T47D (cell line): ENCODE data around the gene SUPV3L1.

ENCODE experiments used
- DNase-seq, 2 experiments: peaks; one replicate each; pipeline versions ENCODE4 v3.0.0 to v3.0.0-alpha.2; 2011 to 2012; ENCODE audit warnings: low read depth in 1 of 2, low spot score in 1 of 2
- JUND ChIP-seq: IDR thresholded peaks from 2 replicates; pipeline ENCODE4 v1.6.1; 2012; ENCODE audit warnings: low read depth
- in situ Hi-C: cut with HindIII; loops from 2 replicates; pipeline ENCODE4 v1.10.0; 2016; ENCODE audit warnings: low sequenced_read_pairs, low pct_unique_long_range_greater_than_20kb

The SUPV3L1 gene

DNA sequence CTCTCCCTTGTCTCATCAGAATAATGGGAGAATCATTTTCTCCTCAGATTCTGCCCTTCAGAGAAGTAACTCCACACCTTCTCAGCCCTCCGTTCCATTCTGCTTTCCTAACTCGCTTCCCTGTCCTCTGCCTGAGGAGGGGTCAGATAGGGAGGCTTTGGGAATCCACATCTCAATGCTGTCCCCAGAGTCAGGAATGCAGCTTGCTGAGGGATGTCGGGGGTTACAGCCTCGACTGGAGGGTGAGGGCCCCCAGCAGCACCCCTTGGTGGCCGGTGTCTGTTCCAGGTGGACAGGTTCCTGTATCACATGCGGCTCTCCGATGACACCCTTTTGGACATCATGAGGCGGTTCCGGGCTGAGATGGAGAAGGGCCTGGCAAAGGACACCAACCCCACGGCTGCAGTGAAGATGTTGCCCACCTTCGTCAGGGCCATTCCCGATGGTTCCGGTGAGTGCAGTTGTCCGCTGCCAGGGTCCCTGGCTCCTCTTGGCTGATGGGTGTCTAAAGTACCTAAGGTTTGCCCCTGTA, 47.0 kb downstream of the SUPV3L1 start:
- no peak for TF ChIP-seq JUND
- in situ Hi-C loops: no loop called here
- DNase-seq: no peak

DNA sequence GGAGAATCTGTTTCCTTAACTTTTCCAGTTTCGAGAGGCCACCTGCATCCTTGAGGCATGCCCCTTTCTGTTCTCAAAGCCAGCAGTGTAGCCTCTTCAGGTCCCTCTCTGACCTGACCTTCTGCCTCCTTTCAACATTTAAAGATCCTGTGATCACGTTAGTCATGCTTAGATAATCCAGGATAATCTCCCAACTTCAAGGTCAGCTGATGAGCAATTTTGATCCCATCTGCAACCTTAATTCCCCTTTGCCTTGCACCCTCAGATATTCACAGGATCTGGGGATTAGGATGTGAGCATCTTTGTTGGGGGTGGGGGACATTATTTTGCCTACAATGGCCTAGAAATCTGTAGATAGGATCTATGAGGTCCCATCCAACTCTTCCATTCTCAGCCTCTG, 48.1 kb downstream of the SUPV3L1 start:
- TF ChIP-seq JUND: no peak
- DNase-seq: no peak
- in situ Hi-C loops: no loop called here

DNA sequence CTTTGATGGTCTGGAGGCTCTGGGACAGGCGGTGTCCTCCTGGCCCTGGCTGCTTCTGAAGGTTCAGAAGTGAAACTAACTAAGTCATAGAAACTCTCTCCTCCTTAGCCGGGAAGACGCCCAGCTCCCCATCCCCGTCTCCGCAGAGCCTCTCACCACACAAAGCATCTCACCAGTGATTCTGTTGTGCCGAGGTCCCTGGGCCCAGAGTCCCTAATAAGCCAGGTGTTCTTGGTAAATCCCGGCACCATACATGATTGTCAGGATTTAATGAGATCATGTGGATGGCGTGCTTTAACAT, 49.5 kb downstream of the SUPV3L1 start:
- no peak for TF ChIP-seq JUND
- no peak for DNase-seq
- in situ Hi-C loops: no loop called here

DNA sequence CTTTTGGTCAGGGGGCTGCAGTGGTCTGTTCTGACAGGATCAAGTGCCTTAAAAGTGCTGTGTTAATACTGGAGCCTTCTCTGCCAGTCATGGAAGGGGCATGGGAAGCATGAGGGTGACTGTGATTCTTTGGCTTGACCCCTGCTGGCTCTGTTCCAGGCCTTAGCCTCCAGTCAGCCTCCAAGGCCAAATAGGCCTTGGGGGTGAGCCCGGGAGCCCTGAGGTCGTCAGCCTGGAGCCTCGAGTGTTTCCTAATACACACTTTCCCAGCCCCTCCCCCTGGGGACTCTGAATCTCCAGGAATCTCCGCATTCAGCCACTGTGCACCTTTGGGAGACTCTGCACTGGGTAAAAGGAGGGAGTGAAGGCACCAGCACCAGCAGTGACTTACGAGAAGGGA, 50.1 kb downstream of the SUPV3L1 start:
- DNase-seq: no peak
- in situ Hi-C loops: no loop called here
- no peak for TF ChIP-seq JUND

DNA sequence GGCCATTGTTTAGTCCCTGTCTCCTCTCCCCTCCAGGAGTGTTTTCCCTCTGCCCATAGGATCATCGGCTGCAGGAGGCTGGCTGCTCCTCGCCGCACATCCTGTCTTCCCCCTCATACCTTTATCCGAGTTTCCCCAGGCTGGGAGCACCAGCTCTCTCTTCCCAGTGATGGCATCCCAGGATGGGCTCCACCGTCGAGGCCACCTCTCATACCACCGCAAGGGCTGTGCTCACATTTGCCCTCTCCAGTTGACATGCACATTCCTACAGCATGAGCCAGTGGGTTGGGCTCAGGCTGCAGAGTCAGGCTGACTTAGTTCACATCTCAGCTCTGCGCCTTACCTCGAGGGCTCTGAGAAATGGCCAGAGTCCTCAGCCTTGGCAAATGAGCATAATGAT, 52.2 kb downstream of the SUPV3L1 start:
- in situ Hi-C loops: no loop called here
- DNase-seq: peak in 1 of 2 experiments; percentile 17
- TF ChIP-seq JUND: no peak

DNA sequence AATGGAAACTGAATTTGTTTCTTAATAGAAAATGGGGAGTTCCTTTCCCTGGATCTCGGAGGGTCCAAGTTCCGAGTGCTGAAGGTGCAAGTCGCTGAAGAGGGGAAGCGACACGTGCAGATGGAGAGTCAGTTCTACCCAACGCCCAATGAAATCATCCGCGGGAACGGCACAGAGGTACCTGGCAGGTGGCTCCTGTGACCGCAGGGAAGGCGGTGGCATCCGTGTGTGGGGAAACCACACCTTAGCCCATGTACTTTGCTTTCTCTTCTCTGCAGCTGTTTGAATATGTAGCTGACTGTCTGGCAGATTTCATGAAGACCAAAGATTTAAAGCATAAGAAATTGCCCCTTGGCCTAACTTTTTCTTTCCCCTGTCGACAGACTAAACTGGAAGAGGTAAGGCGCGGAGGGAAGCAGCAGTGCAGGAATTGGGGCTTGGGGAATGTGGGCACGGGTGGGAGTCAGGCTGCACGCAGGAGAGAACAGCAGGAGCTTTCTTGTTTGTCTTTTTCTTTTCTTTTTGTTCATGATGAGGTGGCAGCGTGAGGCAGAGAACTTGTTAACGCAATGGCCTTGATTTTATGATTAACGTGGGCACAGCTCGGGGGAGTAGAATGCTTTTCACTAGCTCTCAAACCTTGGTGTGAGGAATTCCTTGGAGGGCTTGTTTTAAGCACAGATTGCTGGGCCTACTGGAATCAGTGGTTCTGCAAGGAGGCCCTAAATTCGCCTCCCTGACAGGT, 52.9 kb downstream of the SUPV3L1 start:
- DNase-seq: no peak
- TF ChIP-seq JUND: no peak
- in situ Hi-C loops: no loop called here

DNA sequence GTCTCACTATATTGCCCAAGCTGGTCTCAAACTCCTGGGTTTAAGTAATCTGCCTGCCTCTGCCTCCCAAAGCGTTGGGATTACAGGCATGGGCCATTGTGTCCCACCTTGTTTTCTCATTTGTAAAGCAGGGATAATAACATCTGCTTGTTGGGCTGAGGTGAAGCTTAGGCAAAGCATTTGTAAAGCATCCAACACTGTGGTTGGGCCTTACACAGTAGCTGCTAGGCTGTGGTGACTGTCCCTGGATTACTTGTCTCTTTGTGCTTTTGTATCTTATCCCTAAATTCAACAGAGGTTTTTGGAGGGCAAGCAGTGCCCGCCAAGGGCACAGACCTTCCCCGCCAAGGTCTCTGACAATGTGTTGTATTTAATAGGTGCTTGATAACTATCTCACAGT, 54.4 kb downstream of the SUPV3L1 start:
- no peak for TF ChIP-seq JUND
- in situ Hi-C loops: no loop called here
- DNase-seq: no peak

DNA sequence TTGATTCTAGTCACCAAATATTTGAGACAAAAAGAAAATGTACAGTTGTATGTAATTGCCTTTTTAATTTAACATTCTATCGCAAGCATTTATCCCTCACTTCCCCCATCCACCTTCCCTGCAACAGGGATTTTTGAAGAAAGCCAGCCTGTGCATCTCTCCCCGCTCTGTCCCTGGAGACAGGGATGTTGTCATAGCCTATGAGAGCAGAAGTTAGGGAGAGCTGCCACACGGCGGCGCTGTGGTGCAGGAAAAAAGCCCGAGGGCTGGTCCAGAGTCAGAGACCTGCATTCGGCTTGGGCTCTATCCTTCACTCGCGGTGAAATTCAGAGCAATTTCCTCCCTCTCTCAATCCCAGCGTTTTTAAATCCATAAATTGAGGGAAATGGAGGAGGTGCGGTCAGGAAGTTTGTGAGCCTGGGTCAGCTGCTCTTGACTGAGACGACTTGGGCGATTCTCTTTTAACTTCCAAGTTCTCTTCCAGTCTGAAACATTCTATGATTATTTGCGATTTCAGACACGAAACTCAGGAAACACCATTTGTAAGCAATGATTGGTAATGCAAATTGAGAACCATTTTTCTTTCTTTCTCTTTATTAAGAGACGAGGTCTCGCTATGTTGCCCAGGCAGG, 57.6 kb downstream of the SUPV3L1 start:
- DNase-seq: peak; percentile 53 to 79
- in situ Hi-C loops: no loop called here
- no peak for TF ChIP-seq JUND

DNA sequence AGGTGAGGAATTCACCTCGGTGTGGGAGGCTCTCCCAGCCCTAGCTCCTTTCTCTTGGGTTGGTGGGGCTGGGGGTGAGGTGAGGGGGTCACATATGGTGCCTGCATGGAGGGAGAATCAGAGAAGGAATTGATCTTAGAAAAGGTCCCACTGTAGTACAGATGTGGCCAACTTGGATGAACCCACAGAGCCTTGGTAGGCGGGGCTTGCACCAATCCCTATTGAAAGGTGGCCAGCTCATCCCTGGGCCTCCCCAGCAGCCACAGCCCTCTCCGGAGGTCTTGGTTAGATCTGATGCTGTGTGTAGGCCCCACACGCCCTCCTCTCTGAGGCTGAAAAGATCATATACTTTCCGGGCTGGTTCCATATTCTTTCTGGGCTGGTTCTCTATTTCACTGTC, 59.1 kb downstream of the SUPV3L1 start:
- TF ChIP-seq JUND: no peak
- no peak for DNase-seq
- in situ Hi-C loops: no loop called here

DNA sequence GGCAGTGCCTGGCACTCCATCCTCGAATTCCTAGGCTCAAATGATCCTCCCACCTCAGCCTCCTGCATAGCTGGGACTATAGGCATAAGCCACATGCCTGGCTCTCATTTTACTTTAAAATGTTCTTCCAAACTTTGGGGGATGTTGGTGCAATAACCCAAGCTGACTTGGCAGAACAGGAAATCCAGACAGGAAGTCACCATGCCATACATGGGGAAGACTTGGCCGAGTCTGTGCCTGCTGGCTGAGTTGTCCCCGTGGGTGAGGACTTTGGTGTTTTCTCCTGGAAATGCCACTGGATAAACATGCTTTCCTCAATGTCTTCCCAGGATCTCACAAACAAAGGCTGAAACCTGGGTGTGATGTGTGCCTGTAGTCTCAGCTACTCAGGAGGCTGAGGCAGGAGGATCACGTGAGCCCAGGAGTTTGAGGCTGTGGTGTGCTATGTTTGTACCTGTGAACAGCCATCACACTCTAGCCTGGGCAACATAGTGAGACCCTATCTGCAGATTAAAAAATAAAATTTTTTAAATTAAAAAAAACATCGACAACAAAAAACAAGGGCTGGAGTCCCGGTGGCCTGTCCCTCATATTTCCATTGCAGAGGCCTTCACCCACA, 59.9 kb downstream of the SUPV3L1 start:
- no peak for DNase-seq
- no peak for TF ChIP-seq JUND
- in situ Hi-C loops: no loop called here

DNA sequence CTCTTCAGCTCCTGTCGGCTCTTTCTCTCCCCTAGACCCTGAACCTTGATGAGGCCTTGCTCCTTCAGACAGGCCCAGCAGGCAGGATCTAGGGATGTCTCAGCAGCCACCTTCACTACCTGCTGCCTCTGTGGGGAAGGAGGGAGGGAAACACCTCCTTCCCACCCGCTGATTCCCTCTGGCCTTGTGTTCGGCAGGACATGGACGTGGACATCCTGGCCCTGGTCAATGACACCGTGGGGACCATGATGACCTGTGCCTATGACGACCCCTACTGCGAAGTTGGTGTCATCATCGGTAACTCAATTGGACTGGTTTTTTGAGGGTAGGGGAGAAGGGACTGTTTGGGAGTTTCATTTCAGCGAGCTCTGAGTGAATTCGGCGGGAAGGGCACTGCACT, 60.4 kb downstream of the SUPV3L1 start:
- in situ Hi-C loops: no loop called here

DNA sequence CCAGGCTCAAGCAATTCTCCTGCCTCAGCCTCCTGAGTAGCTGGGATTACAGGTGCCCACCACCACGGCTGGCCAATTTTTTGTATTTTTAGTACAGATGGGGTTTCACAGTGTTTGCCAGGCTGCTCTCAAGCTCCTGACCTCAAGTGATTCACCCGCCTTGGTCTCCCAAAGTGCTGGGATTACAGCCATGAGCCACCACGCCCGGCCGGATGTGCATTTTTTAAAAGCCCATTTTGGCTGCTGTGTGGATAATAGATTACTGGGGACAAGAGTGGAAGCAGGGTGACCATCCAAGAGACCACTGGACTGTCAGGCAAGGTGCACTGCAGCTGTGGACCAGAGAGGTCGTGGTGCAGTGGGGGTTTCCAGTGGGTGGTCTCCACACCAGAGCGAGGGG, 61.5 kb downstream of the SUPV3L1 start:
- no peak for DNase-seq
- no peak for TF ChIP-seq JUND
- in situ Hi-C loops: no loop called here

More for the DNA sequence above, 60.4 kb downstream of the SUPV3L1 start:
- TF ChIP-seq JUND: no peak
- no peak for DNase-seq
